ENCODE measurements around the gene CADPS. TPM values are rescaled to one million over a fixed set of nuclear protein-coding genes. Genes with fewer than 3 reads are reported as not detected.

Gene CADPS
- polyA plus RNA-seq, 1 of the 3 experiments (the other 2 are of a cell fraction): 5.8 TPM

- TF ChIP-seq GABPA (IDR thresholded peaks at IDR 0.05; ENCODE audit: low read depth) (no peak), JUND (IDR thresholded peaks at IDR 0.05) (no peak), RXRA (IDR thresholded peaks at IDR 0.05; ENCODE audit: borderline replicate concordance, low read depth) (no peak), TAF1 (IDR thresholded peaks at IDR 0.05; ENCODE audit: borderline replicate concordance, low read depth, low read length) (no peak), RAD21 (IDR thresholded peaks at IDR 0.05; ENCODE audit: low read length) (no peak), PBX3 (IDR thresholded peaks at IDR 0.05) (no peak), NFIC (IDR thresholded peaks at IDR 0.05; ENCODE audit: borderline replicate concordance) (no peak), REST (IDR thresholded peaks at IDR 0.05; ENCODE audit: low read depth, low read length) (no peak)
- H3K27me3 ChIP-seq (ENCODE audit: insufficient read depth): no peaks in the 10 kb centered on the region
- H3K9me2 ChIP-seq: no peaks in the 10 kb centered on the region
- H3K4me3 ChIP-seq (ENCODE audit: low read depth in 2 of 2, low read length in 1 of 2): no peak overlapping the region
- no peak overlapping the region for H3K9ac ChIP-seq
- peak overlapping the region; percentile 11; the same call in 1 of the 2 replicates for H3K4me2 ChIP-seq
- peak overlapping the region; percentile 11 to 86; a peak in 3 of 4 replicates for H3K27ac ChIP-seq (ENCODE audit: low read depth in 2 of 2, low read length in 1 of 2)
- POLR2A ChIA-PET: no interaction called here
- peak overlapping the region; percentile 47; the same call in 1 of the 2 replicates for H2AFZ ChIP-seq (ENCODE audit: low read depth)
- DNase-seq: no peak
- H3K9me3 ChIP-seq: no peaks in the 10 kb centered on the region
- H4K20me1 ChIP-seq (ENCODE audit: insufficient read depth): no peaks in the 10 kb centered on the region
- peaks cover 10 to 15% of the 10 kb centered on the region in 2 experiments; a peak in 3 of 4 replicates for H3K4me1 ChIP-seq (ENCODE audit: control insufficient read depth in 1 of 2, insufficient read depth in 2 of 2, low read depth in 1 of 2, low read length in 1 of 2)
- H3K79me2 ChIP-seq (ENCODE audit: insufficient read depth): no peaks in the 10 kb centered on the region
- H3K36me3 ChIP-seq (replicated peaks in 1 of 2; ENCODE audit: control insufficient read depth in 1 of 2, insufficient read depth in 2 of 2, low read length in 1 of 2): no peaks in the 10 kb centered on the region
- H3F3A ChIP-seq (replicated peaks; ENCODE audit: insufficient read depth): peaks cover 21% of the 10 kb centered on the region
- 82% methylated on average over 1 of the region's 1 CpG for whole genome bisulfite sequencing (ENCODE audit: low lambda C conversion rate)
- CTCF ChIA-PET: interaction anchor here (1.3 kb wide), 1 partner anchor 79 kb away, joined by 4 read pairs; no protein-coding TSS in a partner anchor
These were observed 288.9 kb downstream of the CADPS start for GRCh38 chr3:62586356-62586755.

GRCh38 chr3:62585861-62586260 lies 289.4 kb downstream of the CADPS start:
- no peaks in the 10 kb centered on the region for H3K9me2 ChIP-seq
- DNase-seq: no peak
- H3K79me2 ChIP-seq (ENCODE audit: insufficient read depth): no peaks in the 10 kb centered on the region
- H3K27ac ChIP-seq (ENCODE audit: low read depth in 2 of 2, low read length in 1 of 2): peak overlapping the region in 1 of 2 experiments; percentile 86; a peak in 2 of 4 replicates
- H3K4me3 ChIP-seq (ENCODE audit: low read depth in 2 of 2, low read length in 1 of 2): no peak overlapping the region
- peak overlapping the region; percentile 11; the same call in 1 of the 2 replicates for H3K4me2 ChIP-seq
- H2AFZ ChIP-seq (ENCODE audit: low read depth): peak overlapping the region; percentile 47
- ChIA-PET CTCF (no interaction called here), POLR2A (no interaction called here)
- peaks cover 10 to 15% of the 10 kb centered on the region in 2 experiments; a peak in 3 of 4 replicates for H3K4me1 ChIP-seq (ENCODE audit: control insufficient read depth in 1 of 2, insufficient read depth in 2 of 2, low read depth in 1 of 2, low read length in 1 of 2)
- no peaks in the 10 kb centered on the region for H3K9me3 ChIP-seq
- no peaks in the 10 kb centered on the region for H4K20me1 ChIP-seq (ENCODE audit: insufficient read depth)
- H3K9ac ChIP-seq: no peak overlapping the region
- H3K36me3 ChIP-seq (replicated peaks in 1 of 2; ENCODE audit: control insufficient read depth in 1 of 2, insufficient read depth in 2 of 2, low read length in 1 of 2): no peaks in the 10 kb centered on the region
- no peaks in the 10 kb centered on the region for H3K27me3 ChIP-seq (ENCODE audit: insufficient read depth)
- 61% methylated on average over 4 of the region's 4 CpGs for WGBS (ENCODE audit: low lambda C conversion rate)
- peaks cover 21% of the 10 kb centered on the region for H3F3A ChIP-seq (replicated peaks; ENCODE audit: insufficient read depth)
- TF ChIP-seq FOXM1 (IDR thresholded peaks at IDR 0.05; ENCODE audit: low read depth) (no peak), PBX3 (IDR thresholded peaks at IDR 0.05) (no peak), REST (IDR thresholded peaks at IDR 0.05; ENCODE audit: low read depth, low read length) (no peak), NFIC (IDR thresholded peaks at IDR 0.05; ENCODE audit: borderline replicate concordance) (no peak), SIN3A (IDR thresholded peaks at IDR 0.05; ENCODE audit: borderline replicate concordance, low read depth, low read length) (no peak), RFX5 (IDR thresholded peaks at IDR 0.05; ENCODE audit: low read length) (no peak), USF1 (IDR thresholded peaks at IDR 0.05; ENCODE audit: borderline replicate concordance, low read depth) (no peak), MAX (IDR thresholded peaks at IDR 0.05; ENCODE audit: low read depth) (no peak), NRF1 (IDR thresholded peaks at IDR 0.05; ENCODE audit: low read depth, low read length) (no peak), POLR2AphosphoS5 (IDR thresholded peaks at IDR 0.05; ENCODE audit: low read depth, low read length) (no peak), MEF2A (IDR thresholded peaks at IDR 0.05; ENCODE audit: borderline replicate concordance, low read depth) (no peak), RAD21 (IDR thresholded peaks at IDR 0.05; ENCODE audit: low read length) (no peak), YY1 (IDR thresholded peaks at IDR 0.05; ENCODE audit: low read depth) (no peak)

Measured in SK-N-SH (cell line).